ENCODE measurements around the gene RIN2. TPM values are rescaled to one million over a fixed set of nuclear protein-coding genes. Genes with fewer than 3 reads are reported as not detected.
A peak's percentile ranks its signal among the peaks of the same experiment; 100 is the strongest.

Gene RIN2
- polyA plus RNA-seq, 4 donors: 38.1 to 42.0 (median 38.9) TPM

DNA sequence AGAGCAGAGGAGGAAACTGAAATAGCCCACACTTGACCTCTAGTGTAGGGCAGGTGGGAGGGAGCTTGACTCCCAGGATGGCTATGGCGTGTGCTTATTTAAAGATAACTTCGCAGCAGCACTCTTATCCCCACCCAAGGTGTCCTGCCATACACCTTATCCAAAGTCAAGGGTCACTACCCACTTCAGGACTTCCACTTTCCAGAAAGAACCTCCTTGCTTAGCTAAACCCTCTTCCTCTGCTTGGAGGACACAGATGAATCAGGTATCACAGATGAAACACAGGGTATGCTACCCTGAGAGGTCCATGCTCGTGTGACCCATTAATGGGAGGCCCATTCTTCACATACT is 2.3 kb downstream of the RIN2 start:
- DNase-seq (ENCODE audit: low read depth in 4 of 4, low spot score in 2 of 4): no peak

DNA sequence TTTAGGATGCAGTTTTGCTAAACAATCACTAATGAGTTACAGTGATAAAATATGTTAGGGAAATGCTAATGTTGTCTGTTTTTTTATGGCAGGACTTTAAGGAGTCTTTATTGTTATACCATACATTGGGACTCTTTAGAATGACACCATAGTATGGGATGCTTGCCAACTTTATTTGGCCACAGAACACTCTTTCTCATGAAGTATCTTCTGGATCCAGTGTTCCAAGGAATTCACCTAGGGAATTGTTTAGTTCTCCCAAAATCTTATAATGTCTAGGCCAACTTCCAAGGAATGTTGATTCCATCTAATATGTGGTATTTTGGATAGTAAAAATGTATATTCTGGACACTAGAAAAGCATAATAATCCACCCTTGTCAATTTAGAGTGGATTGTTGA is 3.3 kb downstream of the RIN2 start:
- DNase-seq (ENCODE audit: low read depth in 4 of 4, low spot score in 2 of 4): no peak

DNA sequence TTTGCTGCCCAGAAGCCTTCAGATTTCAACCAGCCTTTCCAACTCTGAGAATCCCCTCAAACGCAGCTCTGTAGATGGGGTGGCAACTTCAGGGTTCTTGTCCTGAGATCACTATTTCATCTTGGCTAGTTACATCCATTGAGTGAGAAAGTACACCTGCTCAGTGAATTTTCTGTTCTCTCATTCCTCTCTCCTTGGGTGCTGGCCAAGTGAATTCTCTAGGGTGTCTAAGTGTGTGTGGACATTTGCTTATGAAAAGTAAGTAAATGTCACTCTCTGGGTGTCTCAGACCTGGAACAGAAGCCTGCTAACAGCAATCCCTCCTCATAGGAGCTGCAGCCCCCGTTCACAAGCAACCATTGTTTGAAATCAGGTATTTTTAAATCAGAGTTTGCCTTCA is 3.8 kb downstream of the RIN2 start:
- DNase-seq (ENCODE audit: low read depth in 4 of 4, low spot score in 2 of 4): no peak

DNA sequence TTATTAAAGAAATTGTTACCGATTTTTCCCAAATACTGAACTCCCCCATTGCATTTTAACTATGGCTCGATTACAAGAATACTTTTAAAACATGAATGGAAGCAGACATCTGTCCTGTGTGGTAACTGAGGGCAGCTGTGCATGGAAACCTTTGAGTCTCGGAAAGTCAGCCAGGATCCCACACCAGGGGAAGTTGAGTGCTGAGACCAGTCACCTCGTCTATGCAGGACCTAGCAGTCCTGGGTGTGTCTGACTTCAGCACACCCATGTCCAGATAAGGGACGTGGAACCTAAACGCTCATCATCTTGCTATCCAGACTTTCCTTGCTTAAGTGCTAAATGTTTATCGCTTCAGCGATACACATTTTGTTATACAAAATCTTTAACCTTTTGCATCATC is 6.1 kb downstream of the RIN2 start:
- DNase-seq (ENCODE audit: low read depth in 4 of 4, low spot score in 2 of 4): no peak

DNA sequence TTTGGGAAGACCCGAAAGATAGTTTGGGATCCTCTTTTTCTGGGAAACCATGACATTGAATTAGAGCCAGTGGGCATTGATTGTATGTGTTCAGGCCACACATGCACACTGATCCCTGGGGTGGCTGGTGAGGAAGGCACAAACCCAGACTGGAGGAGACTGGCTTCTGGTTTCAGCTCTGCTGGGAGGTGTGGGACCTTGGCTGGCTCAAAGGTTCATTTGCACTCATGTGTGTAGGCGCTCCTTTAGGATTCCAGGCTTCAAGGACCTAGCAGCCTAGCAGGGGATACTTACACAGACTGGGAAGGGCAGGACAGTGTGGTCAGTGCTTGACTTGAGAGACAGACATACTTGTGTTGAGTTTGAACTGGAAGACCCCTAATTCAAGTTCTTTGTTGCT is 7.2 kb downstream of the RIN2 start:
- no peak for DNase-seq (ENCODE audit: low read depth in 4 of 4, low spot score in 2 of 4)

DNA sequence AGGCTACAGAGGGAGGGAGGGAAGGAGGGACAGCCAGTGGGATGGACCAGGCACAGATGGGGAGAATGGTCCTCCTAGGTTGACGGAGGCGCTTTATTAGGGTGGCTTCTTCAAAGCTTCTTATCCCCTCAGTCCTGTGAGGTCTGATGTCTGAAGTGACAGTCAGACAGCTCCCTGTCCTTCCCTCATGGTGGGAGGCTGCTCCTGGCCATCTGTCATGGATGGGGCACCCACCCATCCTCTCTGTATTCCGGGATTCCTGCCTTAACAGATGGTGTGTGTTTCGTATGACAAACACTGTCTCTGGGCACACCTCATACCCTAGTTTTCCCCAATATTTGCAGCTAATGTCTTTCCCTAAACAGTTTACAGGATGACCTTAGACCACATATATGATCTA is 7.9 kb downstream of the RIN2 start:
- no peak for DNase-seq (ENCODE audit: low read depth in 4 of 4, low spot score in 2 of 4)

DNA sequence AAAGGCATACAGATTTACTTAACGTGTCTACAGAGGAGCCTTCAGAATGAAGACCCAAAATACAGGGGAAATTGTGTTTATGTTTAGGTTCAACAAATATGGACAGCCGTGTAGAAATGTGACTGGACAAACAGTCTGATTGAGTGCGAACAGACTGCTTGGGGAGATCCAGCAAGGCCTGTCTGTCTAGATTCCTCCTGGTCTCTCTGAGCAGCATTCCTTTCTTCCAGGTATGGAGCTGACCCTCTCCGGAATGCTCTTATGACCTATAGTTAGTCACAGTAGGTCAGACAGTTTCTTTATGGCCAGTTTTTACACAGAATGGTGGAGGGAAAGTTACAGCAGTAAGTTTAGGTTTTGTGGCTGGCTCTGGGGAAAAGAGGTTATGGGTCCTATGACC is 9.0 kb downstream of the RIN2 start:
- no peak for DNase-seq (ENCODE audit: low read depth in 4 of 4, low spot score in 2 of 4)

DNA sequence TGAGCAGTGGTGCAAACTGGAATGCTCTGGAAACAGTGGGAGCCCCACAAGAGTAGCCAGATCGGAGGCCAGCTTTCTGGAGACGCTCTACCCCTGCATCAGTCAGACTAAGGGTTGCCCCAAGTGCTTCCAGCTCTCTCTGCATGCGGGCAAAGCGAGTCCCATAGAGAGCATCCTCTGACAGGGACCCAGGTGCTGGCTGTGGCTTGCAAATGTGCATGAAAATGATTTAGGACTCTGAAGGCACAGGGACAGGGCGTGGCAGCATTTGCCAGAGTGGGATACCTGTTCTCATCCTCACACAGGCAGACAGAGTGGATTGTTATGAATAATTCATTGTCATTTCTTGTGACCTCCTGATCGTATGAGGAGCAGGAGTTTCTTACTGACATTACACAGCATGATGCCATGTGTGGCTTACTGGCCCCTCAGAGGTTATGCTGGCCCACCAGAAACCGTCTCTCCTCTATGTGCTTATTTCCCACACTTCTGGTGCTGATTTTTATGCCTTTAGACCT is 10.3 kb downstream of the RIN2 start:
- DNase-seq (ENCODE audit: low read depth in 4 of 4, low spot score in 2 of 4): no peak

DNA sequence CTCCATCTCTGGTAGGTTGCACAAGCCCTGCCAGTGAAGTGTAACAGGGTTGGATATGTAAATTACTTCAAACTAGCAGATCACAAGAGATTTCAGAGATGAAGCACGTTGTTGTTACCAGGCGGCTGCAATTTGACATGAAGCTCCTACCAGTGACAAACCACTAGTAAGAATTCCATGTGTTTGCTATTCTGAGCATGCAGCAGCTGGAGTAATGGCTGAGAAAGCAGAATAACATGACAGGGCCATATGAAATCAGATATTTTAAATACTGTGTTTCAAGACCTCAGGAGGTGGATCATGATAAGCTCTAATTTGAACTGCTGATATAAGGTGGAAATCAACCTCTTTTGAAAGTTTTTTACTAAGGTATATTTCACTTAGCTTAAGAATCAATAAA is 11.4 kb downstream of the RIN2 start:
- no peak for DNase-seq (ENCODE audit: low read depth in 4 of 4, low spot score in 2 of 4)

DNA sequence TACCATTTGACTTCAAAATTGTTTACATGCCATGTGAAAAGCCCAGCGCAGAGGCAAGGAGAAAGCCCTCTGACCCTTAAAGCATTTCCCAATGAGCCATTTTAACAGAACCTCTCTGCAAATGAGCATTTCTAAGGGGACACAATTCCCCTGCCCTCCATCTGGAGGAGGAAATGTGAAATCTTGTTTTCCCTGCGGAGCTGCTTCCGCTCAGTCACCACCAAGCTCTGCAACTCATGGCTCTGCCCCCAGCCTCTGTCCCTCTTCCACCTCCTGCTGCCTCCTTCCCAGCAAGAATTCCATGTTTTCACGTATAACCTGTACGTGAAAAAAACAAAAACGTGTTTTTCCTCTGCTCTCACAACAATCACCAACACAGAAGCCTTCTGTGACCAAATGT is 12.3 kb downstream of the RIN2 start:
- no peak for DNase-seq (ENCODE audit: low read depth in 4 of 4, low spot score in 2 of 4)

DNA sequence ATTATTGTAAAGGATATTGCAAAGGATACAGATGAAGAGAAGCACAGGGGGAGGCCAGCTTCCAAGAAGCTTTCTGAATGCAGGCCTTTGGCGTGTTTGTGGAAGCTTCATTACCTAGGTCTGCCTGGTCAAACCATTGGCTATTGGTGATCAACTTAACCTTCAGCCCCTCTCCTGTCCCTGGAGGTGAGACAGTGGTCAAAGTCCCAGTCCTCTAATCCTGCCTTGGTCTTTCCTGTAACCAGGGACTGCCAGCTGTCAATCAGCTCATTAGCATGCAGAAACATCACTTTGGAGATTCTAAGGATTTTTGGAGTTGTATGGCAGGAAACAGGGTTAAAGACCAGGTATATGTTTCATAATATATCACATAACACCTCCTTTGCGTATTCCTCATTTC is 13.0 kb downstream of the RIN2 start:
- no peak for DNase-seq (ENCODE audit: low read depth in 4 of 4, low spot score in 2 of 4)

DNA sequence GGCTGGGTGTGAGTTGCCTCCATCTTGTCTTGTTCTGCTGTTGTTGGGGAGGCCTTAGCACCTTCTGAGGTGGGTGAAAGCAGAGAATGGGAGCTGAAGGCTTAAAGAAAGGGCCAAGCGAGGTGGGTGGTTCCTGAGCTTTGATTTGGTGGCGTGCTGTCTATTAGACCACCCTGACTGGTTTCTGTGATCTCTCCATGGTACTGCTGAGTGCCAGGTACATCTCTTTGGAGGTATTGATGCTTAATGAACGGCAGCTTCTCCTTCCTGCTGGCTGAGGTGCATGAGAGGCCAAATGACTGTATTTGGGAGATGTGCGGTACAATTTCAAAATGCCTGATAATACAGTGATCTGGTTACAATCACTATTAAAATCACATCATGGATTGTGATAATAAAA is 15.4 kb downstream of the RIN2 start:
- DNase-seq (ENCODE audit: low read depth in 4 of 4, low spot score in 2 of 4): no peak

DNA sequence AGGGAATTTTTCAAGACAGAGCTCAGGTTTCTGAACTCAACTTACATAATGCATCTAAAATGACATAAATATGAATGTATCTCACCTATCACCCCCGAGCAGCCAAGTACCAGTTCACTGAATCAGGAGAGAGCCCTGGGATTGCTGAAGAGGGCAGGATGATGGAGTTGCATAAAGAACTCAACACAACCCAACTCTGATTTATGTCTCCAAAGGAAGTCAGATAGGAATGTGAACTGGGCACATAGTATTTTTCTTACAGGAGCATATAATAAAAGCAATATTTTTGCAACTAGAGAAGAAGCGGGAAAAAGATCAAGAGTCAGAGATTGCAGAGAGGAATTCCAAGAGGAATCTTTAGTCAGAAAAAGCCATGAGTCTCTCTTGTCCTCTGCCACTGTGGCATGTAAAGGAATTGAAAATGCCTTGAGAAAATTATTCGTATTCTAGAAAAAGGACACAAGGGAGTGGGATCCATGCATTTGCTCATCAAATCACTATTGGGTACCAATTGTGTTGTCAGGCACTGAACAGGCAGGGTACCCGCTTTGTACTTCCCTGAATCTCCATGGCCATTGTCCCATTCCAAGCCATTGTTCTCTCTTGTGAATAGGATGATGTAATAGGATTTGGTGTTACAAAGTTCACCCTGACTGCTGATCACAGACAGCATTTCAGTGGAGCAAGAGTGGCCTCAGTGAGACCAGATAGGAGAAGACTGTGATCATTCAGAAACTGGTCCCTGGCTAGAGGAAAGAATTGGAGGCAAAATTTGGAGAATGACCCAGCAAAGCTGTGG is 16.3 kb downstream of the RIN2 start:
- no peak for DNase-seq (ENCODE audit: low read depth in 4 of 4, low spot score in 2 of 4)

DNA sequence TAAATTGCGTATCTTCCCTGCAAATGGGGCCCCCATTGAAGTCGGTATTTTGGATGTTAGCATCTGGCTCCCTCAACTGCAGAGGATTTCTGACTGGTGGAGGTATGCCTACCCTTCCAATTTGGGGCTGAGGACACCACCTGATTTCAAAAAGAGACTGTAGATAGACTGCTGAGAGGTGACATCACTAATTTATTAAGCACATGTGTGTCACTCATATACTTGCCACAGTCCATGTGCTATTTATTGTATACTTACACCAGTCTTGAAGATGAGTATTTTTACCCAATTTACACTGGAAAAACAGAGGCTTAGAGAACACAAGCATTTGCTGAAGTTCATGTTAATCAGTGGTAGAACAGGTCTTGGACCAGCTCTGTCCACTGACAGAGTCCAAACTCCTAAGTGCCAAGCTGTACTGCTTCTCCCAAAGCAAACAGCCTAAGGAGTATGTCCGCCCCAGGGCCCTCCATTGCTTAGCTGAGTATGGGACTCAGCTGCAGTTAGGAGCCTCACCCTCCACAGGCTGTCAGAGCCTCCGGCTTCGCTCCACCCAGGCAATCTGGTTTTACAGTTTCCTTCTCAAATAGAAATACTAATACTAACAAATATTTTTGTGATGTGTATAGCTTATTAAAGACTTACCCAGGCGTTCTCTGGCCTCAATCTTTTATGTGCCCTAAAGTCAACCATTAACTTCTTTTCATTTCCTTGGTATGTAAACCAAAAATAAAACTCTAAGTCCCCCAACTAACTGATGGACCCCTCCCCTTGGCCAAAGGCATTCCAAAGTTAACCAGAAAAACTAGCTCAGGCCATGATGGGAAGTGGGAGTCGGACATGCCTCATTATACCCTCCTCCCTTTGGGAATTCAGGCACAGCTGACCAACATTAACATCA is 17.5 kb downstream of the RIN2 start:
- DNase-seq (ENCODE audit: low read depth in 4 of 4, low spot score in 2 of 4): peak in 1 of 4 donors; percentile 60

DNA sequence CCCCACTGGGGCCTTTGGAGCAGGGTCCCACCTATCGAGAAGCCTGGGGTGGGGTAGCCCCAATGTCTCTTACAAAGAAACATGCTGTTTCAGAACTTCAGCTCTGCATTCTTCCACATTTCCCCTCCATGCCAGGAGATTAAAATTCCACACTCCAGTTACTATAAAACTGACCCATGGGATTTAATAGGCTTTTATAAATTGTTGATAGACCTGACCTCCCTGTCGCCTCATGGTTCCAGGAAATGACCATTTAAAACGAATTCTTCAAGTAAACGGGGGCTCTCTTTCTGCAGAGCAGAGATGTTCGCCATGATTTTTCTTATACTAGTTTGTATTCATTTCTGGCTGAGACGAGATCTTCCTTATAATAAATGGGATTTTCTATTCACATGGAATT is 19.3 kb downstream of the RIN2 start:
- no peak for DNase-seq (ENCODE audit: low read depth in 4 of 4, low spot score in 2 of 4)

DNA sequence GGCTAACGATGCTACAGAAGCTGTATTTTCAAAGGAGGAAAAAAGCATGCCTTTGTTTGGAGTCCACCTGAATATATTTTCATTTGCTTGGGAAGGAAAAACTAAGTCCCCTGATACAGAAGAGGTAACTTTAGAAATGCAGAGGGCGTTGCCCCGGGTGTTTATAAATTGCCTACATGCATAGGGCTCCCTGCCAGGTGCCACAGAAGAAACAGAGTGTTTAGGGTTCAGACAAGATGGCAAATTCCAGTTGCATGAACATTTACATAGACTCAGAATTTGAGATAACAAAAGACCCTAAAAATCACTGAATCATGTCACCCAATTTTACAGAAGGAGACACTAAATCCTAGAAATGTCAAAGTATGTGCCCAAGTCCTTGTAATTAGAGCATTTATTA is 19.9 kb downstream of the RIN2 start:
- DNase-seq (ENCODE audit: low read depth in 4 of 4, low spot score in 2 of 4): no peak

DNA sequence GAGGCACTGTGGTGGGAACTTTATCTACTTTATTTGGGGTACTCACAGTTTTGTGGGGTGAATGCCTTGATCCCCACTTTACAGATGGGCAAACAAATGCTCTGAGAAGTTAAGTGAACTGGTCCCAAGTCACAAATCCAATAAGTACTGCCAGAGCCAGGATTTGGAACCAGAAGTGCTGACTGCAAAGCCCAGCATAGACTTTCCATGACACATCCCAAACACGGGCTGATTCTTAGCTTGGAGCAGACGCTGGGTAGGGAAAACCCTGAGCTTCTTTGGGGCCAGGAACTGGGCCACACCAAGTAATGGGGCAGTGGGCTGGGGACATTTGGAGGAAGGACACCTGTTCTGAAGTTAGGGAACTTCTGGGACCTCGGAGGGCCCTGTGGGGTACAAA is 20.3 kb downstream of the RIN2 start:
- DNase-seq (ENCODE audit: low read depth in 4 of 4, low spot score in 2 of 4): no peak

DNA sequence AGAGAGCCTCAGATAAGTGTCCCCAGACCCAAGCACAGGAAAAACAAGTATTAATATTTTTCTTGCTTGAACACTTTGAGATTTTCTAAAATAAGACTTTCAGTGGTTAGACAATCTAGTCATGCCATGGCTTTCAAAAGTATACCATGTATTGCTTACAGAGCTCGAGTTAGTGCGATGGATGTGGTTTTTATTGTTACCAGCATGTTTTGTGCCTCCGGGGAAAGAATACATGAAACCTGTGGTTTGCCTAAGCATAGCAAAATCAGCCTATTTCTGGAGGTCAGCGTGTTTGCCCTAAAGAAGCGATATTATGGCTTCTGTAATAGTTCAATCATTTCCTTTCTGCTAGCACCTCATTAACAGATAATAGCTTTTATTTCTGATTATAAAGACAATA is 21.6 kb downstream of the RIN2 start:
- no peak for DNase-seq (ENCODE audit: low read depth in 4 of 4, low spot score in 2 of 4)

DNA sequence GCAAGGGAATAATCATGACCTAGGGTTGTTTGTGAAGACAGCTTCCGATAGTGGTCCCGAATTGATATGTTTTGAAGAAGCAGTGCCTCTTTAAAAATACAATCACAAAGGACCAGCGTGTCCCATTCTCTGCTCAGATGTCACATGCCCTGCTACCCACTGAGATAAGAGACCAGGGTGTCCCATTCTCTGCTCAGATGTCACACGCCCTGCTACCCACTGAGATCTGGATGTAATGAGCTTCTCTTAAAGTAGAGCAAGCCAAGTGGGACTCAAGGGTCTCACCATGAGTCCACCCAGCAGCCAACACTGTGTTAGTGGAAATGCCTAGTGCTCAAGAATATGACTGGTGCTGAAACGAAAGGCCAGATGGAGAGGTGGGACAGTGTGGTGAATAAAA is 22.2 kb downstream of the RIN2 start:
- no peak for DNase-seq (ENCODE audit: low read depth in 4 of 4, low spot score in 2 of 4)

DNA sequence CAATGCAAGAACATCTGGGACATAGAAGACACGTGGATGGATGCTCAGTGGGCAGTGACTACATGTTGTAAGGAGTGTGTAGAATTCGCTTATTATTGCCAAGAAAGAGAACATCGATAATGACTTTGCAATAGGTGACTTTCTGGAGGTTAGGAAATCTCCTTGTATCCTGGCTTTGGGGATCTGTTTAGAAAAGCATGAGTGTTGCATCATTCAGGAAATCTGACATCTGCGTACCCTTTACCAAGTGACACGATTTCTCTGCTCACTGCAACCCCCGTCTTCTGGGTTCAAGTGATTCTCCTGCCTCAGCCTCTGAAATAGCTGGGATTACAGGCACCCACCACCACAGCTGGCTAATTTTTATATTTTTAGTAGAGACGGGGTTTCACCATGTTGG is 23.2 kb downstream of the RIN2 start:
- no peak for DNase-seq (ENCODE audit: low read depth in 4 of 4, low spot score in 2 of 4)

DNA sequence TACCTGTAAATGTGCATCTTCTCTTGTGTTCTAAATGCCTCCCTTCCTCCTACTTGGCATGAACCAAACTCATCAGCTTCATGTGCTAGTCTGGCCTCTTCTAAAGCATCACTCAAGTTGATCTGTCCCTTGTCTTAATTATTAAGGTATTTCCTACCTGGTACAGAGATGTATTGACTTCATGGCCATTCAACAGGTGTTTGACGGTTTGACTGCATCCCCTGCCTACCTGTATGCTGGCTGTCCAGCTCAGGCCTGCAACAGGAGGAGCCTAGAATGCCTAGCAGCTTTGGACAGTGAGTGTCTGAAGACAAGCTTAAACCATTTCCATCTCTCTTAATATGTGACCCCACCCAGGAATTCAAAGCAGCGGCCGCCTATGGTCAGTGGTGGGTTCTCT is 24.6 kb downstream of the RIN2 start:
- no peak for DNase-seq (ENCODE audit: low read depth in 4 of 4, low spot score in 2 of 4)

DNA sequence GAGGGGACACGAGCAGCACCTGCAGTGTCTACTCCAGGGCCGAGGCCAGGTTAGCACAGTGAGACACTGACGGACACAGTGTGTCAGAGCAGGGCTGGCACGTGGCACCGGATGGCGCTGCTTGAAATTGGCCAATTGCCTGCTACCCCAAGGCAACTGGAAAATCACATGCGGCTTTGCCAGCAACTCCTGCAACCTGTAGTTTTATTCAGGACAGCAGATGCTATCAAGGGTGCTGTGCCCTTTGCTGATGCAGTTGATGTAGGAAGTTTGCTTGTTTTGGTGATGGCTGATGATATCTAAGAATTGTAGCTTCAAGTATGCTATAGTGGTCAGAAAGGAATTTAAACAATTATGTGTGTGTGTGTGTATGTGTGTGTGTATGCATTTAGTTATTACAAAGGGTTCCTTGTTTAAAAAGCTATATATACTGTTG is 25.9 kb downstream of the RIN2 start:
- DNase-seq (ENCODE audit: low read depth in 4 of 4, low spot score in 2 of 4): no peak
